HepG2 (cell line): ENCODE data around the gene SUSD3. TPM values are rescaled to one million over a fixed set of nuclear protein-coding genes. Genes with fewer than 3 reads are reported as not detected.

Source experiments
- ARID2 ChIP-seq: sonication (generic); formaldehyde crosslinking; IDR thresholded peaks from 2 replicates; pipeline ENCODE4 v1.8.1; 2022; ENCODE audit warnings: mild to moderate bottlenecking, missing genetic modification reagents, borderline replicate concordance
- CC2D1A ChIP-seq: sonication (generic); formaldehyde crosslinking; IDR thresholded peaks from 2 replicates; pipeline ENCODE4 v1.8.1; 2023; ENCODE audit warnings: mild to moderate bottlenecking, missing genetic modification reagents
- CCAR2 ChIP-seq: fragments of 200-400 bp; formaldehyde crosslinking; optimal IDR thresholded peaks from 2 replicates; pipeline ENCODE3; 2018; ENCODE audit warnings: low read depth, mild to moderate bottlenecking, low read length, moderate library complexity
- HES4 ChIP-seq: sonication (generic); formaldehyde crosslinking; IDR thresholded peaks from 2 replicates; pipeline ENCODE4 v1.9.0; 2021; ENCODE audit warnings: mild to moderate bottlenecking, missing genetic modification reagents, borderline replicate concordance
- JUNB ChIP-seq: sonication (generic); formaldehyde crosslinking; IDR thresholded peaks from 2 replicates; pipeline ENCODE4 v1.8.0; 2022; ENCODE audit warnings: missing genetic modification reagents, mild to moderate bottlenecking, borderline replicate concordance
- KDM5B ChIP-seq: sonication (generic); formaldehyde crosslinking; IDR thresholded peaks from 2 replicates; pipeline ENCODE4 v1.4.0; 2020; ENCODE audit warnings: missing genetic modification reagents, mild to moderate bottlenecking, borderline replicate concordance
- MYNN ChIP-seq: sonication (generic); formaldehyde crosslinking; IDR thresholded peaks from 2 replicates; pipeline ENCODE4 v1.4.0; 2020; ENCODE audit warnings: mild to moderate bottlenecking, low read depth, missing genetic modification reagents
- RBAK ChIP-seq: sonication (generic); formaldehyde crosslinking; IDR thresholded peaks from 2 replicates; pipeline ENCODE4 v1.5.1; 2020; ENCODE audit warnings: mild to moderate bottlenecking, missing genetic modification reagents
- REL ChIP-seq: sonication (generic); formaldehyde crosslinking; conservative IDR thresholded peaks from 2 replicates; pipeline ENCODE4 v1.8.0; 2022; ENCODE audit warnings: mild to moderate bottlenecking, missing genetic modification reagents, moderate library complexity
- RFX1 ChIP-seq: fragments of 450-650 bp; IDR thresholded peaks from 2 replicates; pipeline ENCODE4 v1.6.1; 2017
- RXRA ChIP-seq: sonication (generic); formaldehyde crosslinking; IDR thresholded peaks from 2 replicates; pipeline ENCODE4 v1.5.1; 2020; ENCODE audit warnings: missing genetic modification reagents
- SAP130 ChIP-seq: IDR thresholded peaks from 2 replicates; pipeline ENCODE4 v1.6.1; 2016; ENCODE audit warnings: low read depth
- ZNF224 ChIP-seq: sonication (generic); formaldehyde crosslinking; IDR thresholded peaks from 2 replicates; pipeline ENCODE4 v1.5.0; 2020; ENCODE audit warnings: mild to moderate bottlenecking, missing genetic modification reagents
- ZNF343 ChIP-seq: sonication (generic); formaldehyde crosslinking; IDR thresholded peaks from 2 replicates; pipeline ENCODE4 v1.4.0; 2020; ENCODE audit warnings: mild to moderate bottlenecking, missing genetic modification reagents
- ZNF550 ChIP-seq: sonication (generic); formaldehyde crosslinking; IDR thresholded peaks from 2 replicates; pipeline ENCODE4 v1.4.0; 2020; ENCODE audit warnings: mild to moderate bottlenecking, missing genetic modification reagents, borderline replicate concordance
- ZNF598 ChIP-seq: sonication (generic); formaldehyde crosslinking; IDR thresholded peaks from 2 replicates; pipeline ENCODE4 v1.5.1; 2020; ENCODE audit warnings: mild to moderate bottlenecking, missing genetic modification reagents, borderline replicate concordance
- ZNF605 ChIP-seq: sonication (generic); formaldehyde crosslinking; IDR thresholded peaks from 2 replicates; pipeline ENCODE4 v1.8.0; 2022; ENCODE audit warnings: mild to moderate bottlenecking, missing genetic modification reagents
- polyA plus RNA-seq, 8 experiments: library from polyadenylated mRNA; depleted of rRNA in 3 of 8; stranded (reverse) in 7 of 8; unstranded in 1 of 8; fragments of >200 nt; fragmentation: Illumina TruSeq in 4 of 8; extraction: Trizol in 4 of 8; gene quantifications; 2 replicates each; pipeline versions ENCODE4 v1.2.1 to v1.2.3, GENCODE V29; 2011 to 2016; ENCODE audit warnings: low read depth in 4 of 8, missing spikeins in 1 of 8, mixed read lengths in 1 of 8; ENCODE audit not compliant: insufficient read depth in 1 of 8
- total RNA-seq, 5 experiments: library from RNA; depleted of rRNA; stranded (reverse); fragments of >200 nt; fragmentation: Illumina TruSeq; extraction: Trizol; gene quantifications; 2 replicates each; pipeline ENCODE4 v1.2.3, GENCODE V29; 2016; ENCODE audit warnings: low read depth in 1 of 5
- TF ChIP-seq, protein P1 (sequence below): sonication (generic); formaldehyde crosslinking; conservative IDR thresholded peaks from 2 replicates; pipeline ENCODE4 v1.8.0; 2022; ENCODE audit warnings: mild to moderate bottlenecking, moderate library complexity, missing genetic modification reagents
- TF ChIP-seq, protein P2 (sequence below): sonication (generic); formaldehyde crosslinking; IDR thresholded peaks from 2 replicates; pipeline ENCODE4 v1.4.0; 2020; ENCODE audit warnings: missing genetic modification reagents
- TF ChIP-seq, protein P3 (sequence below): sonication (generic); formaldehyde crosslinking; IDR thresholded peaks from 2 replicates; pipeline ENCODE4 v1.5.0; 2020; ENCODE audit warnings: mild to moderate bottlenecking, missing genetic modification reagents, borderline replicate concordance

Gene SUSD3
- total and polyA plus RNA-seq, 2 of the 13 experiments (the other 11 are each of a cell fraction or from before 2014, with no cell fraction given): 7.0 to 9.1 TPM

DNA sequence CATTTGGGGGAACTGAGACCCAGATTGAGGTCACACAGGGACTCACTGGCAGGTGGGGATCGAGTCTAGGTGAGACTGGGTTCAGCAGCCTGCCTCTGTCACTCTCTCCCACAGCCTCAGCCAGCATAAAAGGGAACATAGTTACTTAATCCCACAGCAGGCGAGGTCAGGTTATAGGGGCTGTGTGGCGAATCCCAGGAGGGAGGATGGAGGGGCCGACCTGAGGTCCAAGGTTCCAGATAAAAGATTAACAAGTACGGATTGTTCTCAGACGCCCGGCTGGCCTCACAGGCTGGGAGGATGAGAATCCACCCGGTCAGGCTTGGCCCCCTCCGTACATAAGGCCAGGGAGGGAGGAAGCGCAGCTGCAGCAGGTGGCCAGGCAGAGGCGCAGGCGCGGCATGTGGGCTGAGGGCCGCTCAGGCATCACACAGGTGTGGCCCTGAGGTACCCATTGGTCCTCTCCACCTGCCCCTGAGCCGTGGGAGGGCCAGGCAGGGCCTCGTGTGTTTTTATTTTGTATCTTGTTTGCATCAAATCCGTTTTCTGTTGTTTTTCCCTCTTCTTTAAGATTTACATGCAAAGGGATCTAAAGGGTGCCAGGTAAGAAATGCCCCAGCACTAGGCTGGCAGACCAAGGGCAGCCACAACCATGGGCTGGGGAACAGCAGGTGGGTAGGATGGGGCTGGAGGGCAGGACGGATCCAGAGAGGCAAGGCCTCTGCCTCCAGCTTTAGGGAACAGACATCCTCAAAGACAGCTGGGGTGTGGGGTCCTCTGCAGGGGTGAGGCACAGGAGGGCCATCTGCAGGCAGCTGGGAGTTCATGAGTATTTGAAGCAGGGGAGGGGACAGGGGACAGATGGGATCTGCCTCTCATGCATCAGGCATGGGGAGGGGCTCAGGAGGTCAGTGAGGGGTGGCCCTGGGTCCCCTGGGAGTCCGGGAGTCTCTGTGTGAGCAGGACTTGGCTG is 3.6 kb downstream of the SUSD3 start (continued):
- TF ChIP-seq, protein P1, sequence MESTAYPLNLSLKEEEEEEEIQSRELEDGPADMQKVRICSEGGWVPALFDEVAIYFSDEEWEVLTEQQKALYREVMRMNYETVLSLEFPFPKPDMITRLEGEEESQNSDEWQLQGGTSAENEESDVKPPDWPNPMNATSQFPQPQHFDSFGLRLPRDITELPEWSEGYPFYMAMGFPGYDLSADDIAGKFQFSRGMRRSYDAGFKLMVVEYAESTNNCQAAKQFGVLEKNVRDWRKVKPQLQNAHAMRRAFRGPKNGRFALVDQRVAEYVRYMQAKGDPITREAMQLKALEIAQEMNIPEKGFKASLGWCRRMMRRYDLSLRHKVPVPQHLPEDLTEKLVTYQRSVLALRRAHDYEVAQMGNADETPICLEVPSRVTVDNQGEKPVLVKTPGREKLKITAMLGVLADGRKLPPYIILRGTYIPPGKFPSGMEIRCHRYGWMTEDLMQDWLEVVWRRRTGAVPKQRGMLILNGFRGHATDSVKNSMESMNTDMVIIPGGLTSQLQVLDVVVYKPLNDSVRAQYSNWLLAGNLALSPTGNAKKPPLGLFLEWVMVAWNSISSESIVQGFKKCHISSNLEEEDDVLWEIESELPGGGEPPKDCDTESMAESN (CRISPR knock-in tag): 0 out of 2 replicates have a peak, but pooled peaks have one; percentile 40
- TF ChIP-seq REL (CRISPR knock-in tag) (no peak), ZNF550 (CRISPR knock-in tag) (no peak), ZNF224 (CRISPR knock-in tag) (no peak), HES4 (no peak), ZNF343 (CRISPR knock-in tag) (no peak), JUNB (CRISPR knock-in tag) (no peak), MYNN (CRISPR knock-in tag) (no peak), RBAK (CRISPR knock-in tag) (peak; percentile 32; the same call in 1 of the 2 replicates), RFX1 (no peak), CCAR2 (no peak), CC2D1A (no peak), KDM5B (peak; percentile 35; the same call in 1 of the 2 replicates), RXRA (CRISPR knock-in tag) (peak; percentile 91), ARID2 (no peak), ZNF598 (CRISPR knock-in tag) (no peak), ZNF605 (CRISPR knock-in tag) (peak; percentile 88; the same call in 1 of the 2 replicates), SAP130 (CRISPR knock-in tag) (peak; percentile 51; the same call in 1 of the 2 replicates)
- TF ChIP-seq, protein P2, sequence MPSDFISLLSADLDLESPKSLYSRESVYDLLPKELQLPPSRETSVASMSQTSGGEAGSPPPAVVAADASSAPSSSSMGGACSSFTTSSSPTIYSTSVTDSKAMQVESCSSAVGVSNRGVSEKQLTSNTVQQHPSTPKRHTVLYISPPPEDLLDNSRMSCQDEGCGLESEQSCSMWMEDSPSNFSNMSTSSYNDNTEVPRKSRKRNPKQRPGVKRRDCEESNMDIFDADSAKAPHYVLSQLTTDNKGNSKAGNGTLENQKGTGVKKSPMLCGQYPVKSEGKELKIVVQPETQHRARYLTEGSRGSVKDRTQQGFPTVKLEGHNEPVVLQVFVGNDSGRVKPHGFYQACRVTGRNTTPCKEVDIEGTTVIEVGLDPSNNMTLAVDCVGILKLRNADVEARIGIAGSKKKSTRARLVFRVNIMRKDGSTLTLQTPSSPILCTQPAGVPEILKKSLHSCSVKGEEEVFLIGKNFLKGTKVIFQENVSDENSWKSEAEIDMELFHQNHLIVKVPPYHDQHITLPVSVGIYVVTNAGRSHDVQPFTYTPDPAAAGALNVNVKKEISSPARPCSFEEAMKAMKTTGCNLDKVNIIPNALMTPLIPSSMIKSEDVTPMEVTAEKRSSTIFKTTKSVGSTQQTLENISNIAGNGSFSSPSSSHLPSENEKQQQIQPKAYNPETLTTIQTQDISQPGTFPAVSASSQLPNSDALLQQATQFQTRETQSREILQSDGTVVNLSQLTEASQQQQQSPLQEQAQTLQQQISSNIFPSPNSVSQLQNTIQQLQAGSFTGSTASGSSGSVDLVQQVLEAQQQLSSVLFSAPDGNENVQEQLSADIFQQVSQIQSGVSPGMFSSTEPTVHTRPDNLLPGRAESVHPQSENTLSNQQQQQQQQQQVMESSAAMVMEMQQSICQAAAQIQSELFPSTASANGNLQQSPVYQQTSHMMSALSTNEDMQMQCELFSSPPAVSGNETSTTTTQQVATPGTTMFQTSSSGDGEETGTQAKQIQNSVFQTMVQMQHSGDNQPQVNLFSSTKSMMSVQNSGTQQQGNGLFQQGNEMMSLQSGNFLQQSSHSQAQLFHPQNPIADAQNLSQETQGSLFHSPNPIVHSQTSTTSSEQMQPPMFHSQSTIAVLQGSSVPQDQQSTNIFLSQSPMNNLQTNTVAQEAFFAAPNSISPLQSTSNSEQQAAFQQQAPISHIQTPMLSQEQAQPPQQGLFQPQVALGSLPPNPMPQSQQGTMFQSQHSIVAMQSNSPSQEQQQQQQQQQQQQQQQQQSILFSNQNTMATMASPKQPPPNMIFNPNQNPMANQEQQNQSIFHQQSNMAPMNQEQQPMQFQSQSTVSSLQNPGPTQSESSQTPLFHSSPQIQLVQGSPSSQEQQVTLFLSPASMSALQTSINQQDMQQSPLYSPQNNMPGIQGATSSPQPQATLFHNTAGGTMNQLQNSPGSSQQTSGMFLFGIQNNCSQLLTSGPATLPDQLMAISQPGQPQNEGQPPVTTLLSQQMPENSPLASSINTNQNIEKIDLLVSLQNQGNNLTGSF: no peak
- TF ChIP-seq, protein P3, sequence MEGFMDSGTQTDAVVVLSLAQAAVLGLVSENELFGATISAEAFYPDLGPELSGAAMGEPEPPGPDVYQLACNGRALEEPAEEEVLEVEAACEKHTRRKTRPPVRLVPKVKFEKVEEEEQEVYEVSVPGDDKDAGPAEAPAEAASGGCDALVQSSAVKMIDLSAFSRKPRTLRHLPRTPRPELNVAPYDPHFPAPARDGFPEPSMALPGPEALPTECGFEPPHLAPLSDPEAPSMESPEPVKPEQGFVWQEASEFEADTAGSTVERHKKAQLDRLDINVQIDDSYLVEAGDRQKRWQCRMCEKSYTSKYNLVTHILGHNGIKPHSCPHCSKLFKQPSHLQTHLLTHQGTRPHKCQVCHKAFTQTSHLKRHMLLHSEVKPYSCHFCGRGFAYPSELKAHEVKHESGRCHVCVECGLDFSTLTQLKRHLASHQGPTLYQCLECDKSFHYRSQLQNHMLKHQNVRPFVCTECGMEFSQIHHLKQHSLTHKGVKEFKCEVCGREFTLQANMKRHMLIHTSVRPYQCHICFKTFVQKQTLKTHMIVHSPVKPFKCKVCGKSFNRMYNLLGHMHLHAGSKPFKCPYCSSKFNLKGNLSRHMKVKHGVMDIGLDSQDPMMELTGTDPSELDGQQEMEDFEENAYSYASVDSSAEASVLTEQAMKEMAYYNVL (CRISPR knock-in tag): no peak
